Natural killer cell (primary cell): ENCODE data around the gene AFAP1. TPM values are rescaled to one million over a fixed set of nuclear protein-coding genes. Genes with fewer than 3 reads are reported as not detected.

Experiments
- ATAC-seq, 3 donors: fragments of 150-1000 bp in 2 of 3; fragments of 200-7000 bp in 1 of 3; cut with Tn5 transposase; 1 replicate in 1 of 3; 2 replicates in 2 of 3; pipeline ENCODE4 v1.10.0; 2021; ENCODE audit warnings: mild to moderate bottlenecking in 2 of 3, moderate library complexity in 2 of 3
- DNase-seq, 2 donors: peaks; one replicate each; pipeline versions ENCODE4 v3.0.0 to v3.0.0-alpha.2; 2013 to 2021; ENCODE audit warnings: mixed read lengths in 1 of 2
- H3K27ac ChIP-seq: one replicate; pipeline ENCODE4 v1.5.1; 2013; ENCODE audit warnings: mild to moderate bottlenecking, low read length
- H3K27me3 ChIP-seq: one replicate; pipeline ENCODE4 v1.6.1; 2013; ENCODE audit warnings: low read length; ENCODE audit not compliant: control insufficient read depth, insufficient read depth
- H3K36me3 ChIP-seq: one replicate; pipeline ENCODE4 v1.6.1; 2013; ENCODE audit warnings: low read length; ENCODE audit not compliant: control insufficient read depth, insufficient read depth
- H3K4me1 ChIP-seq: one replicate; pipeline ENCODE4 v1.6.1; 2013; ENCODE audit warnings: low read length; ENCODE audit not compliant: control insufficient read depth, insufficient read depth
- H3K4me3 ChIP-seq: one replicate; pipeline ENCODE4 v1.5.1; 2013; ENCODE audit warnings: low read length
- H3K9me3 ChIP-seq: one replicate; pipeline ENCODE4 v1.6.1; 2013; ENCODE audit warnings: low read length; ENCODE audit not compliant: control insufficient read depth, insufficient read depth
- H3K27ac Mint-ChIP-seq, 2 donors: one replicate each; pipeline ENCODE4 v1.8.0; 2022; ENCODE audit warnings: mild to moderate bottlenecking in 2 of 2, mixed read lengths in 2 of 2, moderate library complexity in 1 of 2
- H3K27me3 Mint-ChIP-seq, 2 donors: one replicate each; pipeline ENCODE4 v1.8.0; 2022; ENCODE audit warnings: low read depth in 2 of 2, mixed read lengths in 2 of 2
- H3K36me3 Mint-ChIP-seq: one replicate; pipeline ENCODE4 v1.8.0; 2022; ENCODE audit warnings: mixed read lengths
- H3K4me1 Mint-ChIP-seq, 2 donors: one replicate each; pipeline ENCODE4 v1.8.0; 2022; ENCODE audit warnings: mixed read lengths in 2 of 2
- H3K4me3 Mint-ChIP-seq: one replicate; pipeline ENCODE4 v1.8.0; 2022; ENCODE audit warnings: mild to moderate bottlenecking, moderate library complexity, mixed read lengths
- H3K9me3 Mint-ChIP-seq, 2 donors: one replicate each; pipeline ENCODE4 v1.8.0; 2022; ENCODE audit warnings: mixed read lengths in 2 of 2
- CTCF ChIP-seq: fragments of 200-600 bp; IDR thresholded peaks from one replicate; pipeline ENCODE4 v1.8.0; 2022; ENCODE audit warnings: antibody characterized with exemption
- WGBS: methylation state at CpG from one replicate; pipeline ENCODE4 v1.1.7; 2013; ENCODE audit warnings: missing lambda C conversion rate; ENCODE audit not compliant: insufficient coverage; 5-methylcytosine and 5-hydroxymethylcytosine counted together
- intact Hi-C: fragments of 100-400 bp; cut with micrococcal nuclease; formaldehyde crosslinking; loops from one replicate; pipeline ENCODE4 v1.14.2; 2022
- total RNA-seq, 4 donors: library from RNA; stranded (reverse); fragments of 120-200 nt in 1 of 4; gene quantifications; one replicate each; pipeline versions ENCODE4 v1.2.3 to v1.2.4, GENCODE V29; 2013 to 2022

Gene AFAP1
- total RNA-seq, 3 donors from 2014 or later (not counting 1 experiment from before 2014, with no cell fraction given) = 4.9 to 12.5 (median 9.5) TPM

- Mint-ChIP-seq H3K27ac (no peak overlapping the region), H3K9me3 (no peaks in the 10 kb centered on the region), H3K4me3 (no peak overlapping the region), H3K27me3 (peaks cover 2 to 5% of the 10 kb centered on the region in 2 donors), H3K4me1 (no peaks in the 10 kb centered on the region), H3K36me3 (no peaks in the 10 kb centered on the region)
- Histone ChIP-seq H3K36me3 (peaks cover 3% of the 10 kb centered on the region), H3K27me3 (no peaks in the 10 kb centered on the region), H3K27ac (no peak overlapping the region), H3K4me3 (no peak overlapping the region), H3K9me3 (no peaks in the 10 kb centered on the region), H3K4me1 (no peaks in the 10 kb centered on the region)
- no peak for TF ChIP-seq CTCF
- ATAC-seq = no peak
- intact Hi-C loops = no loop called here
- no peak for DNase-seq
- WGBS = 91% methylated on average over 5 of the region's 5 CpGs
Observed at GRCh38 chr4:7818399-7818911, 121.2 kb downstream of the AFAP1 start.

GRCh38 chr4:7817877-7818398, 121.7 kb downstream of the AFAP1 start:
- intact Hi-C loops = no loop called here
- Histone ChIP-seq H3K36me3 (peaks cover 3% of the 10 kb centered on the region), H3K27me3 (no peaks in the 10 kb centered on the region), H3K4me1 (no peaks in the 10 kb centered on the region), H3K9me3 (no peaks in the 10 kb centered on the region), H3K27ac (no peak overlapping the region), H3K4me3 (no peak overlapping the region)
- Mint-ChIP-seq H3K9me3 (no peaks in the 10 kb centered on the region), H3K4me3 (no peak overlapping the region), H3K27ac (no peak overlapping the region), H3K36me3 (no peaks in the 10 kb centered on the region), H3K4me1 (no peaks in the 10 kb centered on the region), H3K27me3 (peaks cover 0 to 2% of the 10 kb centered on the region in 2 donors)
- ATAC-seq (no peak), DNase-seq (no peak)
- no peak for TF ChIP-seq CTCF
- WGBS = 90% methylated on average over 6 of the region's 6 CpGs

GRCh38 chr4:7816771-7817170, 122.9 kb downstream of the AFAP1 start:
- Mint-ChIP-seq H3K4me3 (no peak overlapping the region), H3K27me3 (peaks cover 0 to 2% of the 10 kb centered on the region in 2 donors), H3K27ac (no peak overlapping the region), H3K36me3 (no peaks in the 10 kb centered on the region), H3K9me3 (no peaks in the 10 kb centered on the region), H3K4me1 (no peaks in the 10 kb centered on the region)
- intact Hi-C loops = no loop called here
- no peak for ATAC-seq
- whole genome bisulfite sequencing = 89% methylated on average over 7 of the region's 7 CpGs
- H3K27me3 ChIP-seq = no peaks in the 10 kb centered on the region
- peaks cover 3% of the 10 kb centered on the region for H3K36me3 ChIP-seq
- H3K4me1 ChIP-seq = no peaks in the 10 kb centered on the region
- H3K27ac ChIP-seq = no peak overlapping the region
- no peak for TF ChIP-seq CTCF
- DNase-seq = no peak
- no peak overlapping the region for H3K4me3 ChIP-seq
- H3K9me3 ChIP-seq = no peaks in the 10 kb centered on the region

- intact Hi-C loops = no loop called here
- H3K4me3 ChIP-seq = no peak overlapping the region
- ATAC-seq (no peak), DNase-seq (no peak)
- H3K4me3 Mint-ChIP-seq = no peak overlapping the region
- H3K4me1 ChIP-seq = no peaks in the 10 kb centered on the region
- H3K36me3 Mint-ChIP-seq = no peaks in the 10 kb centered on the region
- TF ChIP-seq CTCF = no peak
- H3K9me3 Mint-ChIP-seq = no peaks in the 10 kb centered on the region
- no peaks in the 10 kb centered on the region for H3K9me3 ChIP-seq
- H3K36me3 ChIP-seq = peaks cover 3% of the 10 kb centered on the region
- H3K4me1 Mint-ChIP-seq = no peaks in the 10 kb centered on the region
- H3K27me3 ChIP-seq = no peaks in the 10 kb centered on the region
- H3K27me3 Mint-ChIP-seq = peaks cover 0 to 2% of the 10 kb centered on the region in 2 donors
- 60% methylated on average over 1 of the region's 1 CpG for WGBS
- no peak overlapping the region for H3K27ac ChIP-seq
- H3K27ac Mint-ChIP-seq = no peak overlapping the region
Observed at GRCh38 chr4:7815981-7816380, 123.7 kb downstream of the AFAP1 start.
